Mucosa of stomach (tissue), 1 donor: ENCODE measurements around the gene FBXL17.
A peak's percentile ranks its signal among the peaks of the same experiment; 100 is the strongest.
"Not testable (repeated sequence)": the region's sequence is repeated elsewhere in the genome, so short reads cannot be mapped to it uniquely, and the experiment has no call there.

Experiments used
- H3K27me3 ChIP-seq: one replicate; pipeline ENCODE4 v1.7.0; 2013; ENCODE audit warnings: mild to moderate bottlenecking, low read length; ENCODE audit not compliant: control insufficient read depth, insufficient read depth
- H3K36me3 ChIP-seq: one replicate; pipeline ENCODE4 v1.7.0; 2013; ENCODE audit warnings: low read length; ENCODE audit not compliant: control insufficient read depth, insufficient read depth
- H3K4me1 ChIP-seq: one replicate; pipeline ENCODE4 v1.7.0; 2013; ENCODE audit warnings: mild to moderate bottlenecking, low read length; ENCODE audit not compliant: control insufficient read depth, insufficient read depth
- H3K4me3 ChIP-seq: one replicate; pipeline ENCODE4 v1.7.0; 2013; ENCODE audit warnings: low read length
- H3K9ac ChIP-seq: one replicate; pipeline ENCODE4 v1.7.0; 2013; ENCODE audit warnings: mild to moderate bottlenecking, low read length, moderate library complexity
- H3K9me3 ChIP-seq: one replicate; pipeline ENCODE4 v1.7.0; 2013; ENCODE audit warnings: mild to moderate bottlenecking, low read length, moderate library complexity; ENCODE audit not compliant: control insufficient read depth
- donor health status: Pancreatic carcinoma.

Gene FBXL17

DNA sequence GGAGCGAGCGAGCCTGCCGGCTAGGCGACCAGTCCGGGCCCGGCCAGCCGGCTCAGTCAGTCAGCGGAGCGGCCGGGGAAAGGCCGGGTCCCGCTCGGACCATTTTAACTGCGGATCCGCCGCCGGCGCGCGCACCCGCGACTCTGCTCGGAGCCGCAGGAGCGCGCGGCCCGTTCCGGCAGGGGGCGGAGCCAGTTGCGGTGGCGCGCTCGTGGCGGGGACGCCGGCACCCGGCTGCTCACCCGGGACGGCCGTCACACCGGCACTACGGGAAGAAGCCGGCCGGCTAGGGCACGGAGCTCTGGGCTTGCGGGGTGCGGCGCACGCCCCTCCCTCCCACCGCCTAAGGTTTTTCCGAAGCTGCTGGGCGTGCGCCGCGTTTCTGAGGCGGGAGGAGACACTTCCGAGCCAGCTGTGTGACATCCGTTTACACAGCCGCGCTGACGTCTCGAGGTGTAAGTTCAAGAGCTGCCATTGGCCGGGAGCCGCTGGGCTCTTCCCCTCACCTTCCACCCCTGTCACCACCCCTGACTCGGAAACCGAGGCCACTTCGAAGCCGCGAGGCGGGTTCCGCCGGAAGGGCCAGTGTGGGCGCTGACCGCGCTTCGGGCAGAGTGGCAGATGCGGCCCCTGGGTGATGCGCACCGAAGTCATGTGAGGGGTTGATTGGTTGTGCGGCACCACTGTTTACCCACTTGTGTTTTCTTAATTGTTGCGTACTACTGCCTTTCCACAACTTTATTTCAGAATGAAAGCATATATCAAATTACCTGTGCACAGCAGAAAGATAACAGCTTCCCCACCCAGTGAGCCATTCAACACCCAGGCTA, at the start of gene FBXL17:
Gene FBXL17, minus strand, starts transcription at position 145 of the 830 bp plus-strand sequence.
- Histone ChIP-seq H3K9ac (peak within 1 kb of the TSS; percentile 92), H3K4me3 (peak within 1 kb of the TSS; percentile 94), H3K4me1 (peaks cover 17% of the 10 kb centered on the region), H3K36me3 (no peaks in the 10 kb centered on the region), H3K9me3 (no peaks in the 10 kb centered on the region), H3K27me3 (no peaks in the 10 kb centered on the region)

DNA sequence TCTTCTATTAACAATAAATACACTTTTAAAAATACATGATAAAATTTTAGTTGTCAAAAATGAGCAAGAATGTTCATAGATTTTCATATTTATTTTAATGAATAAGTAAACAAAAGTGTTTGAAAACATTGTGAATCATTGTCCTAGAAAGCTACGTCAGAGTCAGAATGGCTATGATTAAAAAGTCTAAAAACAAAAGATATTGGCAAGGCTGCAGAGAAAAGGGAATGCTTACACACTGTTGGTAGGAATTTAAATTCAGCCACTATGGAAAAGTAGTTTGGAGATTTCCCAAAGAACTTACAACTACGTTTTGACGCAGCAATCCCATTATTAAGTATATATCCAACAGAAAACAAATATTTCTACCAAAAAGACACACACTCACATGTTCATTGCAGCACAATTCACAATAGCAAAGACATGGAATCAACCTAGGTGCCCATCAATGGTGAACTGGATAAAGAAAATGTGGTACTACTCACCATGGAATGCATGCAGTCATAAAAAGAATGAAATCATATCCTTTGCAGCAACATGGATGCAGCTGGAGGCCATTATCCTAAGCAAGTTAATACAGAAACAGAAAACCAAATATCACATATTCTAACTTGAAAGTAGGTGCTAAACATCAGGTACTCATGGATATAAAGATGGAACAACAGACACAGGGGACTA, 49.2 kb upstream of the FBXL17 start:
- Histone ChIP-seq H3K36me3 (no peaks in the 10 kb centered on the region), H3K9me3 (no peaks in the 10 kb centered on the region), H3K9ac (no peak overlapping the region), H3K4me1 (no peaks in the 10 kb centered on the region), H3K4me3 (no peak overlapping the region), H3K27me3 (no peaks in the 10 kb centered on the region)

DNA sequence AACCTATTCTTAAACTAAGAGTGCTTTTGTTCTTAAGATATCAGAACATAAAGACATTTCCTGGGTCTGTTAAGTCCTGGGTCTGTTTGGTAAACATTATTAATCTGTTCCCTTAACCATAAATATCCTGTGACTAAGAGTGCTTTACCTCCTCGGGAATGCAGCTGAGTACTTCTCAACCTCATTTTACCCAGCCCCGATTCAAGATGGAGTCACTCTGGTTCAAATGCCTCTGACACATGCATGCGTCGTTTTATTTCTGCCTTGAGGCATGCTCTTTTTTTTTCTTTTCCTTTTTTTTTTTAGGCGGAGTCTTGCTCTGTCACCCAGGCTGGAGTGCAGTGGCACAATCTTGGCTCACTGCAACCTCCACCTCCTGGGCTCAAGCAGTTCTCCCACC, 39.8 kb upstream of the FBXL17 start:
- no peaks in the 10 kb centered on the region for H3K27me3 ChIP-seq
- no peak overlapping the region for H3K4me3 ChIP-seq
- no peaks in the 10 kb centered on the region for H3K36me3 ChIP-seq
- no peaks in the 10 kb centered on the region for H3K9me3 ChIP-seq
- H3K4me1 ChIP-seq = no peaks in the 10 kb centered on the region
- no peak overlapping the region for H3K9ac ChIP-seq

DNA sequence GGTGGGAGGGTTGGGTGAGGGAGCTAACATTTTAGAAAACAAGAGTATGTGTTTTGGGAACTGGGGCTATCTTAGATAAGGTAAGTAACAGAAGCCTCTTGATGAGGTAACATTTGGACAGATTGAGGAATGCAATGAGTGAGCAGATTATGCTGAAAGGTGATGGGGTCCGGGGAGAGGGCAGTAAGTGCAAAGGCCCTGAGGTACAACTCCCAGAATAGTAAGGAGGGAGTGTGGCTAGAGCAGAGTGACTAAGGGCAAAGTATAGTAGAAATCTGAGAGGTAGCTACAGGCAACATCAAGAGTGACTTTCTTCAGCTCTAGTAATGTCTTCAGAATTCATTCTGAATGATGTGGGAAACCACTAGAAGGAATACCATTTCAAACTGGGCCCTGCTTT, 38.9 kb upstream of the FBXL17 start:
- Histone ChIP-seq H3K9ac (no peak overlapping the region), H3K36me3 (no peaks in the 10 kb centered on the region), H3K27me3 (no peaks in the 10 kb centered on the region), H3K4me1 (no peaks in the 10 kb centered on the region), H3K4me3 (no peak overlapping the region), H3K9me3 (no peaks in the 10 kb centered on the region)

DNA sequence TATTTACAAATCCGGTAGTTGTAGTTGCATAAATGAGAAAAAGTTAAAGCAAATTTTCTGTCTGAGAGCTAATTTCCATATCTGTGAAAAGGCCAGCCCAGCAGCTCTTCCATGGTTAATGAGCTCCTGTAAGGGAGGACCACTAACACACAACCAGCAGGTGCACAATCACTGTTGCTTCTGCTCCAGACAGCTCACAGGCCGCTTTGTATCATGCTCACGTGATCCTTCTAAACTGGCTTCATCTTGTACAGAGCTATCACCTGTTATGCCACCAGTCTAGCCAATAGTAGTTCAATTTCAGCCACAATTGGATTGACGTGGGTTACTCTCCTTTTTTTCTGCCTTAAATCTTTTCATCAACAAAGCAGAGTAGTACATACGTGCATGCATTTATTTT, 38.3 kb upstream of the FBXL17 start:
- Histone ChIP-seq H3K4me1 (no peaks in the 10 kb centered on the region), H3K9me3 (no peaks in the 10 kb centered on the region), H3K9ac (no peak overlapping the region), H3K4me3 (no peak overlapping the region), H3K36me3 (no peaks in the 10 kb centered on the region), H3K27me3 (no peaks in the 10 kb centered on the region)

DNA sequence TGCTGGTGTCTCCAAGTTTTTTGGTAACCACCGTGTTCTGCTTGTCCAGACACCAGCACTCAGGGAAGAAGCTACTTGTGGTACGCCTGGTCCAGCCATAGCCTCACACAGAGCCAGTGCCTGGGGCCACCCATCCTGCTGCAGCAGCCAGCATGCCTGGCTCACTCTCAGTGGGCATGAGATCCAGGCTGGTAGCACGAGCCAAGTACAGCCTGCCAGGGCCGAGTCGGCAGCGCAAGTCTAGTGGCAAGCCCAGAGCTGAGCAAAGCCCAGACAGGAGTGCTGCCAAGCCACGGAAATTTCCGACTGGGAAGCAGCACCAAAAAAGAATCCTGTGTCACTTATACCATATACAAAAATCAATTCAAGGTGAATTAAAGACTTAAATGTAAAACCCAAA, 36.3 kb upstream of the FBXL17 start:
- Histone ChIP-seq H3K36me3 (no peaks in the 10 kb centered on the region), H3K27me3 (no peaks in the 10 kb centered on the region), H3K9ac (no peak overlapping the region), H3K9me3 (no peaks in the 10 kb centered on the region), H3K4me1 (no peaks in the 10 kb centered on the region), H3K4me3 (no peak overlapping the region)

DNA sequence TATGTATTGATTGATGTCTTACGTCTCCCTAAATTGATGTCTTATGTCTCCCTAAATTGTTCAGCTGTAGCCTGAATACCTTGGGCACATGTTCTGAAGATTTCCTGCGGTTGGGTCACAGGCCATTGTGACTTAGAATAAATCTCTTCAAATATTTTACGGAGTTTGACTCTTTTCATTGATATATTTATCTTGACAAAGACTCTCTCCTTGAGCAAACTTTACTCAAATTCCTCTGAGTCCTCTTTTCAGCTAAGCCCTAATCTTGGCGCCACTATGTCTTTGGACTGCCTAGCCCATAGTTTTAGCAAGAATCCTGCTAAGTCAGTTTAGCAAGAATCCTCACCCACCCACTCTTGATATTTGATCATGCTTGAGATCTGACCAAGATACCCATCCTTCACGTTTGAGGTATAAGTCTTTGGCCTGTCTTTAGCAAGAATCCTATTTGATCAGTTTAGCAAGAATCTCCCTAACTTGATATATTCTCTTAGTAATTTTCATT, 35.3 kb upstream of the FBXL17 start:
- Histone ChIP-seq H3K36me3 (no peaks in the 10 kb centered on the region), H3K27me3 (no peaks in the 10 kb centered on the region), H3K4me1 (no peaks in the 10 kb centered on the region), H3K9ac (no peak overlapping the region), H3K4me3 (no peak overlapping the region), H3K9me3 (no peaks in the 10 kb centered on the region)

DNA sequence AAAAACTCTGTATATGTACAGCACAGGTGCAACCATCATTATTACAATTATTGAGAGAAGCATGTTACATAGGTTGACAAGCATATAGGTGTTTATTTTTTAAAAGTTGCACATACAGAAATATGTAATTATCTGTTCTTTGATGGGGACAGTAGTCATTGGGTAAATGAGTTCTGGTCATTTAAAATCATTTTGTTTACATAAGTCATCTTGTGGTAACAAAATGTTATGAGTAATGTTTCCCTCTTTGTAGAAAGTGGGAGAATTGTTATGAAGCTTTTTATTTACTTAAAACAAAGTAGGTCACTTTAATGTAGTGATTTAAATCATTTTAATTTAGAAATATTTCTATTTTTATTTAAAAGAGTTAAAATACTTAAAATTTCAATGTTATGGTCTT, 33.8 kb upstream of the FBXL17 start:
- no peak overlapping the region for H3K4me3 ChIP-seq
- no peaks in the 10 kb centered on the region for H3K36me3 ChIP-seq
- no peaks in the 10 kb centered on the region for H3K4me1 ChIP-seq
- H3K9ac ChIP-seq = no peak overlapping the region
- no peaks in the 10 kb centered on the region for H3K9me3 ChIP-seq
- no peaks in the 10 kb centered on the region for H3K27me3 ChIP-seq

DNA sequence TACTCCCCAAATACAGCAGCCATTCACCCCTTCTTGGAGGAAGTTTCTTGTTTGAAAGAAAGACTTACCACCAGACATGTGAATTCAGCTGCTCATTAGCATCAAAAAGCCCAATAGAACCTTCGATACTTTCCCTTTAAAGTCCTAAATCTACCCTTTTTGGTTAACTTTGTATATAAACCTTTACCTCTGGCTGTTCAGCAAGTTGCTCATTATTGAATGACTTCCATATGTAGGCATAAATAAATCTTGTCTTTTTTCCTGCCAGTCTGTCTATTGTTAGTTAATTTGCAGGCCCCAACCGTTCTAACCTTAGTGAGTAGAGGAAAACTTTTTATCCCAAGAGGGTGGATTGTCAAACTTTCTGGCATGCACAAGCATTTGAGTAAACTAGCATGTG, 27.9 kb upstream of the FBXL17 start:
- no peaks in the 10 kb centered on the region for H3K9me3 ChIP-seq
- no peaks in the 10 kb centered on the region for H3K36me3 ChIP-seq
- H3K9ac ChIP-seq = no peak overlapping the region
- H3K4me1 ChIP-seq = no peaks in the 10 kb centered on the region
- no peak overlapping the region for H3K4me3 ChIP-seq
- no peaks in the 10 kb centered on the region for H3K27me3 ChIP-seq

DNA sequence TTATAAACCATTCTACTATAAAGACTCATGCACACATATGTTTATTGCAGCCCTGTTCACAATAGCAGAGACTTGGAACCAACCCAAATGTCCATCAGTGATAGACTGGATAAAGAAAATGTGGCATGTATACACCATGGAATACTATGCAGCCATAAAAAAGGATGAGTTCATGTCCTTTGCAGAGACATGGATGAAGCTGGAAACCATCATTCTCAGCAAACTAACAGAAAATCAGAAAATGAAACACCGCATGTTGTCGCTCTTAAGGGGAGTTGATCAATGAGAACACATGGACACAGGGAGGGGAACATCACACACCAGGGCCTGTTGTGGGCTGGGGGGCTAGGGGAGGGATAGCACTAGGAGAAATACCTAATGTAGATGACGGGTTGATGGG, 23.3 kb upstream of the FBXL17 start:
- H3K4me3 ChIP-seq, H3K9me3 ChIP-seq, H3K27me3 ChIP-seq, H3K4me1 ChIP-seq, H3K36me3 ChIP-seq, H3K9ac ChIP-seq: not testable (repeated sequence)

DNA sequence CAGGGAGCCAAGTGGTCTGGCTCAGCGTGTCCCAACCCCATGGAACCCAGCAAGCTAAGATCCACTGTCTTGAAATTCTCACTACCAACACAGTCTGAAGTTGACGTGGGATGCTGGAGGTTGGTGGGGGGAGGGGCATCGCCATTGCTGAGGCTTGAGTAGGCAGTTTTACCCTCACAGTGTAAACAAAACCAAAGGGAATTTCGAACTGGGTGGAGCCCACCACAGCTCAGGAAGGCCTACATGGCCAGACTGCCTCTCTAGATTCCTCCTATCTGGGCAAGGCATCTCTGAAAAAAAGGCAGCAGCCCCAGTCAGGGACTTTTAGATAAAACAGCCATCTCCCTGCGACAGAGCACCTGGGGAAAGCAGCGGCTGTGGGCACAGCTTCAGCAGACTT, 17.1 kb upstream of the FBXL17 start:
- H3K36me3 ChIP-seq = no peaks in the 10 kb centered on the region
- H3K4me1 ChIP-seq = no peaks in the 10 kb centered on the region
- no peak overlapping the region for H3K4me3 ChIP-seq
- no peaks in the 10 kb centered on the region for H3K9me3 ChIP-seq
- H3K9ac ChIP-seq = no peak overlapping the region
- H3K27me3 ChIP-seq = no peaks in the 10 kb centered on the region

DNA sequence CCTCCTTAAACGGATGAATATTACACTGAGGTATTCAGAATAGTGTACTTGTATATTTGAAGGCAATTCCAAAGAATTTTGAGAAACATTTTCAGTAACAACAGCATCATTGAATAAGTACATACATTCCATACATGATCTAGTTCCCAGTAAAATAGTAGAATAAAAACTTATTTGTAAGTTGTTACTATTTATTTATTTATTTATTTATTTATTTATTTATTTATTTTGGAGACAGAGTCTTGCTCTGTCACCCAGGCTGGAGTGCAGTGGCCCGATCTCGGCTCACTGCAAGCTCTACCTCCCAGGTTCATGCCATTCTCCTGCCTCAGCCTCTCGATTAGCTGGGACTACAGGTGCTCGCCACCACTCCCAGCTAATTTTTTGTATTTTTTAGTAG, 14.9 kb upstream of the FBXL17 start:
- H3K27me3 ChIP-seq, H3K9ac ChIP-seq, H3K4me3 ChIP-seq, H3K9me3 ChIP-seq, H3K4me1 ChIP-seq, H3K36me3 ChIP-seq: not testable (repeated sequence)
